Left renal pelvis (tissue), 4 donors: ENCODE data around the gene TIAM2. TPM values are rescaled to one million over a fixed set of nuclear protein-coding genes. Genes with fewer than 3 reads are reported as not detected.
"Not testable (repeated sequence)": the region's sequence is repeated elsewhere in the genome, so short reads cannot be mapped to it uniquely, and the experiment has no call there.

Experiments
- DNase-seq, 4 donors: peaks; one replicate each; pipeline ENCODE4 v3.0.0-alpha.2; 2013; ENCODE audit warnings: low read depth in 4 of 4, low spot score in 3 of 4
- polyA plus RNA-seq, 4 donors: library from polyadenylated mRNA; unstranded; fragments of 120-200 nt; gene quantifications; one replicate each; pipeline ENCODE4 v1.2.1, GENCODE V29; 2013; ENCODE audit not compliant: insufficient read length in 4 of 4

TIAM2 gene
- polyA plus RNA-seq, 4 donors, result 18.4 to 22.2 (median 21.1) TPM

DNA sequence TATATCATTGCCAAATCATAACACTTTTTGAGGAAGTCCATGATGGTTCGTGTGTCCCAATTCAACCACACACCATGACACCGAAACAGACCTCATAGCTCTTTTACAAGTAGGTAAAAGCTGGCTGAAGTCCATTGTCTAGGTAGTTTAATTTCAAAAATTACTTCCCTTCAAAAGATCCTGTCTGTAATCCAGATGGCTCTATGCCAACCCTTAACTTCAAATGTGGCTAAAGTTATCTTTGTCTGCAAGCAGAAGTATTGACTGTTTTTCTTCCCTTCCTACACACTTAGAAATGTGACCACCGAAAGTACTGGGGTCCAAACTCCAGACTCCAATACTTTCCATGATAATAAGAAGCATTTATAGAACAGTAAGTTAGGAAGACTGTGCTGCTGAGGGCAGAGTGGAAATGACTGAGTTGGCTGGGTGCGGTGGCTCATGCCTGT, 8.3 kb upstream of the TIAM2 start:
- DNase-seq, result no peak

DNA sequence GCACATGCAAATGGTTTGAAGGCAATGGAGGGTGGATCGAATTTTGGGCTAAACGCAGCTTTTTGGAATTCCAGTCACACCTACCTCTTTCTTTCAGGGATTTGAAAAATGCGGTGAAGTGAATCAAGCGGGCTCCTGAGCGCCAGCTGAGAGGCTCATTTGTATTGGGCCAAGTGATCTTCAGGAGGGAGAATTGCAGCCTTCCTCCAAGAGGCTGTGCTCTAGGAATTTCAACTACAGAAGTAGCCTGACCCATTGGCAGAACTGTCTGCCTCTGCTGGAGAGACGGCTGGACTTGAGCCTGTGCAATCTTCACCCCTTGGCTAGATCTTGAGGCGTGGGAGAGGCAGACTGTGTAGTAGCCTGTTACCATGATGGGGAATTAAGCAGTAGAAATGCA, 5.7 kb upstream of the TIAM2 start:
- no peak for DNase-seq

DNA sequence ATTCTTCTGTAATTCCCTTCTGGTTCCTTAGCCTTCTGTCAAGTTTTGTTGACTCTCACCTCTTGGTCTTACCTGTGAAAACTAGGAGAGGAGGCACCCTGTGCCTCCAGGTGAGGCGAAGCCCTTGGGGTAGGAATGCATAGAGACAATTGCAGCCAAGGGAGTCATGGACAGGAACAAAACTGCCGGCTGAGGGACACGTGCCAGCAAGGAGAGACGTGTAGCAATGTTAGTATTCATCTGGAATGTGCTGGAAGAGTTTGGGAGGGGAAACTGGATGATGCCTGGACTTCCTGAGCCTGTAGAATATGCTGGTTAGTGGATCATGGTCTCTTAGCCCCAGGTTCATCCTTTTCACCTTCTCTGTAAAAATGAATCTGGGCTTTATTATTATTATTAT, 3.9 kb upstream of the TIAM2 start:
- no peak for DNase-seq

DNA sequence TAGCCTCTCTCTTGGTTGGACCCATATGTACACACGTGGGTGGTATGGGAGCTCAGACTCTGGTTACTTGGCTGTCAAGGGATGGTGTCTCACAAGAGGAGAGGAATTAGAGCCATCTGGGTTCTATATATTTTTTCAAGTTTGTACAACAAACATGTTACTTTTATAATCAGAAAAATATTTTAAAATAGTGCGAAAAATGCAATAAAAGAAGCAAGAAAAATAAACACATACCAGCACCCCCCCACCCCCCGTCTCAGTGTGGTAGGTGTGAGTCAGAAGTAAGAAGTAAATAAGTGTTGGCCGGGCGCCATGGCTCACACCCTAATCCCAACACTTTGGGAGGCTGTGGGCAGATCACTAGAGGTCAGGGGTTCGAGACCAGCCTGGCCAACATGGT, 2.1 kb upstream of the TIAM2 start:
- no peak for DNase-seq

DNA sequence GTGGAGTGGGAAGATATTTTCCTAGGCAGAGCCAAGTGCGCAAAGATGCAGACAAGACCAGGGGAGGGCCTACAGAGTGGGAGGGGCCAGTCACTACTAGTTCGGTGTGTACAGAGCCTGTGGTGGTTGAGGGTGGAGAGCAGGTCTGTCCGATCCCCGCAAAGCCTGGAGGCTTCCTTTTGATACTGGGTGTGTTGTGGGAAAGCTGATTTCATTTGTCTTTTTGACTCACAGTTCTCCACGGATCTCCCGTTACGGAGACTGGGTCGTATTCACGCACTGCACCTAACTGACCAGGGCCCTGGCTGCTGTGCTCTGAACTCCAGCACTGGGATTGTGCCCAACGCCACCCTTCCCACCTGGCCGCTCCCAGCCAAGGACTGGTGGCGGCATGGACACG, 1.4 kb upstream of the TIAM2 start:
- DNase-seq, result no peak

DNA sequence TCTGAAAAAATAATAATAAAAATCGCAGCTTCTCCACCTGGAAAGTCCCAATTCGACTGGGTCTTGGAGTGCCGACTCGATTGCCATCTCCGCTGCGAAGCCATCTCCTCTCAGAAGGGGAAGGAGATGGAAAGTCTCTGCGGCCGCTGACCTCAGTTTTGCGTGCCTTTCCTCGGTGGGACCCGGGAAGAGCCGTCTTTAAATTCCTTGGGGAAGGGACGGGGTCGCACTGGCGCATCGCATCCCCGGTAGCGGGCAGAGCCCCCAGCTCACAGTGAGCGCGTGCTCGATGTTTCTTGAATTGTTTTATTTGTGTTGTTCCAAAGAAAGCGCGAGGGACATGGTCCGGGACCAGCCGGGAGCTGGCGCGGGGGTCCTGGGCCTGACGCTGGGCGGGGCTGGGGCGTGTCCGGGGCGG, 270 bp upstream of the TIAM2 start:
- no peak for DNase-seq

DNA sequence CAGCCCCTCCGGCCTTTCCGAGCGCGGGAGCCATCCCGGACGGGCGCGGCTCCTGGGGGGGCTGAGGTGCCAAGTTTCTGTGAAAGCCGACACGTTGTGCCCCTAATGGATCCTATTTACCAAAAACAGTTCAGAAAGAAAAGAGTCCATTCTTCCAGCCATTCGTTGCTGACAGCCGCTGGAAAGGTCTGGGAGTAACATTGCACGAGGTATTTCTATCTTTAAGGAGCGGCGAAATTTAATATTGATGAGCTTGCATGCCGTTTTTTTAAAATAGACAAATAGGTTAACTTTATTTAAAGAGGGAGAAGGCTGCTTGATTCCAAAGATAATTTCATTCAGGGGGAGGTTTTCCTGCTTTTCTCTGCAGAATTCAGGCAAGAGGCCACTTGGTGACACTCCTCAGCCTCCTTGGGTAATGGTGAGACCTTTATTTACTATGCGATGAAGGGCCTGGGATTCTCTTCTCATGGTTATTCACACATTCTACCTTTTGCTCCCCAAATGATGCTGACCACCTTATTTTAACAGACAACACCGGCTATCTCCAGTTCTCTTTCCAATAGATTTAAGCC, 988 bp downstream of the TIAM2 start:
- DNase-seq, result no peak

DNA sequence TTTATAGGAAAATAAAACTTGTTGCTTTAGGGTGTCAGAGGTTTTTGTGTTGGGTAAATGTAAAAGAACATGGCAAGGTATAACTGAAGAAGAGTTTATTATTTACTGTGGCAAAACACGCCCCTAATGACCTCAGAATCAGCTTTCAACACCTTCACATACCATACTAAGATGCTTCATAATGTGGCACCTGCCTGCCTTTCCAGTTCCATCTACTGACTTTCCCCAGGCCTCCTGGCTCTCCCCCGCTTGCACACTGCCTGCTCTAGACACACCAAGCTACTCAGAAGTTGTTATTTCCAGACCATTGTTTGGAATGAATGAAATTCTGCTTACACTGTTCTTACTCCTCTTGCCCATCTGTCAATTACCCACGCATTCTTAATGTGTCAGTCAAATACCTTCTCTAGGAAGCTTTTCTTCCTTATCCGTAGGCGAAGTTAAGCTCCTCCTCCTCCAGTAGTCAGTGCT, 1.8 kb downstream of the TIAM2 start:
- DNase-seq, result no peak

DNA sequence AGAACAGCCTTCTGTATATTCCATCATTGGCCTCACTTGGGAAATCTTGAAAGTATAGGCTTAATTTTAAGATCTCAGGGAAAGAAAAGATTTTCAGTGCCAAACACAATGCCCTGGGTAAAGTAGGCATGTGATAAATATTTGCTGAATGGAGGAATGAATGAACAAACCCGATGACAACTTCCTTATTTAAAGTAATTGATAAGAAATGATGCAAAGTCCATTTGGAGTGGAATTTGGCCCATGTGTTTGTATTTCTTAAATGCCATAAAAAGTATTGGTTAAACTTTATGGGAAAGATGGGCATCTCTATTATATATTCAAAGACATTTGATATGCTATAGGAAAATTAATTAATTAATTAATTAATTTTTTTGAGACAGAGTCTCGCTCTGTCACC, 3.7 kb downstream of the TIAM2 start:
- no peak for DNase-seq

DNA sequence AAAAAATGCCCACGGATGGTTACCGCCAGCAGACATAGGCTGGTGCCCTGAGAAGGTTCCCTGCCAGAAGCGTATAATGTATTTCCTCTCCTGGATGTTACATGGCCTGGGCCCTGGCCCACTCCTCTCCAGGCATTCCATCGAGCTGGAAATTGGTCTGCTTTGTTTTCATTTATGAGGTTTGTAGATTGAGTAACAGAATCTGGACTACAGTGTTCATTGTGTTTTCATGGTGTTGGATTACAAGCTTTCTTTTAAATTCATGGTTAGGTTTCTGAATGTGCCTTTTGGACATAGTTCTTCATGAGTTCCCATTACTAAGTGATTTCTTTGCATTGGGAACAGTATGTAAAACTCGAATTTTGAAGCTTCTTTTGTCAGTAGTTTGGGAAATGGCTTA, 6.4 kb downstream of the TIAM2 start:
- DNase-seq, result no peak

DNA sequence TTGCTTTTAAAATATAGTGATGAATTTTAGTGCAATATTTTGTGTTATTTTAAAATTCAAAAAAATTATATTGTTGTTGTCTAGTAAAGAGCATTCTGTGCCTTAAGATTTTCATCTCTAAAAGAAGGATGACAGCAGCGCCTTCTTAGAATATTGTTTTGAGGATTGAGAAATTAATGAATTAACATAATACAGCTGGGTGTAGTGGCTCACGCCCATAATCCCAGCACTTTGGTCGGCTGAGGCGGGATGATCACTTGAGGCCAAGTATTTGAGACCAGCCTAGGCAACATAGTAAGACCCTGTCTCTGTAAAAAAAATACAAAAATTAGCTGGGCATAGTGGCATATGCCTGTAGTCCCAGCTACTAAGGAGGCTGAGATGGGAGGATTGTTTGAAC, 6.8 kb downstream of the TIAM2 start:
- no peak for DNase-seq

DNA sequence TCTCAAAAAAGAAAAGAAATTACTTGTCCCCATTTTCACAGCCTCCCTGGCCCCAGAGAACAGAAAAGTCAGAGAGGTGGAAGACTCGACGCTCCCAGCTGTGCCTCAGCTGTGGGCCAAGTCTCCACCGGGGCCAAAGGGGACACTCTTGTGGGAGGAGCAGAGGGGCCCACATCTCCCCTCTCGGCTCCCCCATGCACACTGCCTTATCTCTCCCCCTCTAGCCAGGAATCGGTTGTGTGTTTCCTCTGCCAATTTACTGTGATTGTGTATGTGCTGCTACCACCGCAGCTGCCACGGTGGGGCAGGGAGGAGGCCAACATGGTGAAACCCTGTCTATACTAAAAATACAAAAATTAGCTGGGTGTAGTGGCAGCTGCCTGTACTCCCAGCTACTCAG, 8.4 kb downstream of the TIAM2 start:
- no peak for DNase-seq

DNA sequence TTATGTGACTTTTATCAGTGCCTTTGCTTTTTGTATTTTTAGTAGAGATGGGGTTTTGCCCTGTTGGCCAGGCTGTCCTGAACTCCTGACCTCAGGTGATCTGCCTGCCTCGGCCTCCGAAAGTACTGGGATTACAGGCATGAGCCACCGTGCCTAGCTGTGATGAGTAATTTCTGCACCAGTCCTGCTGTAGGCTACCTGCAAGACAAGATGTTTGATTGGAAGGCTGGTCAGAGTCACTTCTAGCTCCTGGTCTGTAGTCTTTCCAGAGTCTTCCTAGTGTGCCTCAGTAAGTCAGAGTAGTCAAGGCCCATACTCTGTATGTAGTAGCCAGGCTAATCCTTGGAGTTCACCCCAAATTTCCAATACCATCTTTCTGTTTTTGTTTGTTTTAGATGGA, 8.9 kb downstream of the TIAM2 start:
- DNase-seq, result no peak

DNA sequence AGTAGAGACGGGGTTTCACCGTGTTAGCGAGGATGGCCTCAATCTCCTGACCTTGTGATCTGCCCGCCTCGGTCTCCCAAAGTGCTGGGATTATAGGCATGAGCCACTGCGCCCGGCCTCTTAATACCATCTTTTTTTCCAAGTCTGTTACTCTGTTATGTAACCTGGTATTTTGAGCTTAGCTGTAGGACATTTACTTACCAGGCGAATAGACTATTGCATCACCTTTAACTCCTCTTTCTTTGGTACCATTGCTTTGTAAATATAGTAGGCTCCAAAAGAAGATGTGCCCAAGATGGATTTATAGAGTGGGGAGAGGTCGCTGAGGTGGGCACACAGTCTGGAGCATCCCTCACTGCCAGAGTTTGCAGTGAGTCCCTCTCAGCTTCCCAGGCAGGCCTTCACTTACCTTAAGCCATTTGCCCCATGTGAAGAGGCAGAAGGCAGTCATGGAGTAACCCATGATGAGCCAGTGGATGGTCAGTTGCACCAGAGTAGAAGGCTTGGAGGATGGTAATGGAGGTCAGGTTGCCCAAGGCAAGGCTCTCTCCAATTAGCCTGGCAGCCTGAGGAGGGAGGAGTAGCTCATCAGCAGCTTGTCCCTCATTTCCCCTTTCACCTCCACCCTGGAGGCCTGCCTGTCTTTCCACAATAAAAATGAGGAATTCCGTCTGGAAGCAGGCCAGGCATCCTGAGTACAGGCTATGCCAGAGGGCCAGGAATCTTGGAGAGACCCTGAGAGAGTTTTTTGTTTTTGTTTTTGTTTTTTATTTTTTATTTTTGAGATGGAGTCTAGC, 9.7 kb downstream of the TIAM2 start:
- no peak for DNase-seq

DNA sequence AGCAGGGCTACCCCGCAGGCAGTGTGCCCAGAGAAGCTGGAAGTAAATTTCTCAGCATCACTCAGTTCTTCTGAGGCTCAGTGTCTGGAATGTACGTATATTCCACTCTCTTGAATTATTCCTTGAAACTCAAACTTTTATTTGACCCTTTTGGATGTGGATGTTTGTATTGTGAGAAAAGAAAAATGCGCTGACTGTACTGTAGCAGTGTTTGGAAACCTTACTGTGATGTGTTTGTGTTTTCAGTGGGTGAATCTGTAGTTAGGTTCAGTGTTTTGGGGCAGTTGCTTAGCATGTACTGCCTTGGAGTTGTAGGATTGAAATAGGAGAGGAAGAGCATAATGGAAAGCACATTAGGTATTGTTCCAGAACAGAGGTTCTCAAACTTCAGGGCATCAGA, 13.5 kb downstream of the TIAM2 start:
- no peak for DNase-seq

DNA sequence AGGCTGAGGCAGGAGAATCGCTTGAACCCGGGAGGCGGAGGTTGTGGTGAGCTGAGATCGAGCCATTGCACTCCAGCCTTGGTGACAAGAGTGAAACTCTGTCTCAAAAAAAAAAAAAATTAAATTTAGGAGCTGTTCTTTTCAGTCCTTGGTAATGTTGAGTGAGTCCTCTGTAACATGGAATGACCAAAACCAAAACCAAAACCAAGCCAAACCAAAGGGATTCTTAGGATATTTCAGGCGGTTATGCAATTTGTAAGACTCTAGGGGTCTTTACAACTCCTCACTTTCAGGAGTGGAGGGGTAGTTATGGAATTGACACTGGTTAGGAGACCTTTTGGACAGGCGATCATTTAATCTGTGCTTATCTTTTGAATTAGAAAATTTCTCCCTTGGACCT, 15.8 kb downstream of the TIAM2 start:
- no peak for DNase-seq

DNA sequence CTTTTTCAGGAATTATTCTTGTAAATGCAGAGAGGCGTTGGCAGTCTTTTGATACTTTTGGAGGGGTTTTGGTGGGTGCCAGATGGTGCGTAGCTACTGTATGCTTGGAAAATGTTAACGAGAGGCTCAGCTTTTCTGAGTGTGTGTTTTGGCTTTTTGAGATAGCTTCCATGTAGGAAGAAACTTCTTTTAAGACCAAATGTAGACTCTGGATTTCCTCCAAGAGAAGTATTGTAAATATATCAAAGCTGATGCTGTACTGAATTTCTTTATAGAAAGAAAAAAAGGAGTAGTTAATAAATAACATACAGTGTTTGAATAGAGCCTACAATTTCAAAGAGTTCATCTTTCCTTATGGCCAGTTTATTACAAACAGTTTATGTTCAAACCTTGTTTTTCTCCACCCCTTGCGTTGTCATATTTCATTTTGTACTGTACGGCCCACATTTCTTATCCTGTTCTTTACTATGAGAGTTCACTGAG, 16.7 kb downstream of the TIAM2 start:
- DNase-seq, result no peak

DNA sequence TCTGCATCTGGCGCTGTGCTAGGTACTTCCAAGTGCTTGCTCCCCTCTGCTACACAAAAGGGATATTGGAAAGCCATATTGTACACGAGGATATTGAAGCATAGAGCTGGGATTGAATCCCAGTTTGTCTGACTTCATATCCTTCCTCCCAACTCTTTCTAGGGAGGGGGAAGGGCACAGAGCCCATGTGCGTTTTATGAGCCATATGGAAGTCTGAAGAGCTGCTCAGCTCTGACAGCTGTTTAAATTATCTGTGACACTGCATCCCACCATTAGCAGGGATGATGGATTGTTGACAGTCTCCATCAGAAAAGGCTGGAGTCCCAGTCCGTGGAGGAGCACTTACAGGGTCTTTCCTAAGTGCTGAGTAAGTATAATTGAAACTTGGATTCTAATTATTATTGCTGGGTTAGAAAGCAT, 18.4 kb downstream of the TIAM2 start:
- peak in 1 of 4 donors; percentile 35 for DNase-seq

DNA sequence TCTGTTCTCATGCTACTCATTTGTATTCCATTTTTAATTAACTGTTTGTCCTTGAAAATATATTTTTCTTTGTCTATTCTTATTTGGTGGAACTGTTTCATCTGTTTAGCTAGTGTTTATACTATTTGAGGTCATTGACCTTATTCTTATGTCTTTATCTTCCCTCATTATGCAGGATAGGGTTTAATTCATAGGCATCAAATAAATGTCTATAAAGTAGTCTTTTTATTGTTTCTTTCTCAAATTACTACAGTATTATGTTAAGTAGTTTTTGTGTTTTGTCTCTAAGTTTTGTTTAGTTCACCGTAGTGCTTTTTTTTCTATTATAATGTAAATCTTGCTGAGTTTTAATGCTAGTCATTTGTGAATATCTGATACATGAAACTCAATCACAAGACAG, 19.0 kb downstream of the TIAM2 start:
- DNase-seq, result no peak

DNA sequence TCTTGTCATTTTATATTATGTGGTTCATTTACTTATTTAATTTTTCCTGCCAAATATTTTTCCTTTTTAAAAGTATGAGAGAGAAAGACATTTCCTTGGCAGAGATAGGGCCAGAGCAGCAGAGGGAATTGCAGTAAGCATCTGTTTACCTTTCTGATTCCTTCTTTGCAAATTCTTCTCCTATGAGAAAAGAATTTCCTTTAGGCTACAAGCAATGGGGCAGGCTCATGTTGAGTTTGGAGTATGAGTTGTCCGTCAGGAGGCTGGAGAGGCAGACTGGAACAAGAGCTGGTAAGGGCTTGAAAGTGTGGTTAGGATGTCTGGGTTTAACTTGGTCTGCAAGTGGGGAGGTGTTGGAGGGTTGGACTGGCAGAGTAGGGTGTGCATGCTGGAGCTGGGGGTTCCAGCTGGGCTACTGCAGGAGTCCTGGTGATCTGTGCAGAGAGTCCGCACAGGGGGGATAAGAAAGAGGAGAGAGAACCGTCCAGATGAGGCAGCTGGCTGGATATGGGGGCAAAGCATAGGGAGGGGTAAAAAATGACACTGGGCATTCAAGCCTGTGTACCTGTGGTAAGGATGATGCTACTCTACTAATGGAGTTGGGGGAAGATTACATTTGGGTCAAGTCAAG, 19.7 kb downstream of the TIAM2 start:
- no peak for DNase-seq

DNA sequence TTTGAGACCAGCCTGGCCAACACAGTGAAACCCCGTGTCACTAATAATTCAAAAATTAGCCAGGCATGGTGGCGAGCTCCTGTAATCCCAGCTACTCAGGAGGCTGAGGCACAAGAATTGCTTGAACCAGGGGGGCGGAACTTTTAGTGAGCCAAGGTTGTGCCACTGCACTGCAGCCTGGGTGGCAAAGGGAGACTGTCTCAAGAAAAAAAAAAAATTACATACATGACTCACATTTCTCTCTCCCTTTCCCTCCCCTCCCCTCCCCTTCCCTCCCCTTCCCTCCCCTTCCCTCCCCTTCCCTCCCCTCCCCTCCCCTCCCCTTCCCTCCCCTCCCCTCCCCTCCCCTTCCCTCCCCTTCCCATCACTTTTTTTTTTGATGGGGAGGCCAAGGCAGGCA, 23.3 kb downstream of the TIAM2 start:
- not testable (repeated sequence) for DNase-seq

DNA sequence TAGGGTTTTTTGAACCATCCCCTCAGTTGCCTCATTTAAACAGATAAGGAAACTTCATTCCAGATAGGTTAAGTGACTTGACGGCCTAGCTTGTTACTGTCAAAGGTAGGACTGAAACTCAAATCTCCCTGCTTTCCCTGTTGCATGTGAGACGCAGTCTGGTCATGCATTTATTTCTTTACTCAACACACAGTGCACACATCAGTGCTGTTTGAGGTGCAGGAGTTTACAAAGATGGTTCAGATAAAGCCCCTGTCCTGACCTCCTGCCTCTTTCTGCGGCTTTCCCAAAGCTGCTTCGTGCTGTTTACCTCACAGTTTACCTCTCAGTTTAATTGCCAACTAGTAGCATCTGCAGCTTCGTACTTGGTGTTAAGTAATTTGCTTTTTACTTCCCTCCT, 26.6 kb downstream of the TIAM2 start:
- DNase-seq, result no peak
